AG10803 (cell line): ENCODE measurements around the gene DDX54.

ENCODE experiments used
- DNase-seq: peaks from one replicate; pipeline ENCODE4 v3.0.0; 2010; ENCODE audit warnings: low read depth
- H3K4me3 ChIP-seq: 2 replicates; pipeline ENCODE4 v1.5.1; 2011; ENCODE audit warnings: mild to moderate bottlenecking, low read length, control low read depth
- CTCF ChIP-seq: conservative IDR thresholded peaks from 2 replicates; pipeline ENCODE4 v1.5.1; 2011; ENCODE audit warnings: mild to moderate bottlenecking, low read length, control low read depth, inconsistent platforms

The DDX54 gene

GRCh38 chr12:113133036-113133435 is 52.2 kb downstream of the DDX54 start:
- no peak overlapping the region for H3K4me3 ChIP-seq
- TF ChIP-seq CTCF = no peak
- no peak for DNase-seq

GRCh38 chr12:113131556-113131955 is 53.7 kb downstream of the DDX54 start:
- TF ChIP-seq CTCF = no peak
- no peak for DNase-seq
- no peak overlapping the region for H3K4me3 ChIP-seq

GRCh38 chr12:113130457-113131135 is 54.7 kb downstream of the DDX54 start:
- no peak for TF ChIP-seq CTCF
- H3K4me3 ChIP-seq = no peak overlapping the region
- no peak for DNase-seq

GRCh38 chr12:113129664-113130456 is 55.4 kb downstream of the DDX54 start:
- TF ChIP-seq CTCF = no peak
- no peak overlapping the region for H3K4me3 ChIP-seq
- no peak for DNase-seq

- no peak overlapping the region for H3K4me3 ChIP-seq
- no peak for TF ChIP-seq CTCF
- no peak for DNase-seq
These were observed 56.2 kb downstream of the DDX54 start for GRCh38 chr12:113128802-113129663.

- DNase-seq = no peak
- TF ChIP-seq CTCF = no peak
- H3K4me3 ChIP-seq = no peak overlapping the region
These were observed 57.5 kb downstream of the DDX54 start for GRCh38 chr12:113127791-113128199.
